DND-41 (cell line): ENCODE results near the gene PHACTR1.

Experiments used
- ATAC-seq: fragments of 200-7000 bp; cut with Tn5 transposase; 3 replicates; pipeline ENCODE4 v1.9.1; 2021; ENCODE audit warnings: low read depth; ENCODE audit not compliant: insufficient read depth
- DNase-seq: peaks from one replicate; pipeline ENCODE4 v3.0.0-alpha.2; 2020
- H2AFZ ChIP-seq: 2 replicates; pipeline ENCODE4 v1.6.0; 2012; ENCODE audit warnings: low read depth, low read length
- H3K27ac ChIP-seq: 2 replicates; pipeline ENCODE4 v1.5.1; 2012; ENCODE audit warnings: low read length, inconsistent platforms
- H3K27me3 ChIP-seq: fragments of 200-600 bp; sonication (generic); 2 replicates; pipeline ENCODE4 v1.6.0; 2012; ENCODE audit warnings: low read length, mild to moderate bottlenecking, inconsistent platforms; ENCODE audit not compliant: insufficient read depth, poor library complexity
- H3K36me3 ChIP-seq: 2 replicates; pipeline ENCODE4 v1.5.1; 2012; ENCODE audit warnings: low read length, inconsistent platforms; ENCODE audit not compliant: insufficient read depth
- H3K4me1 ChIP-seq: 2 replicates; pipeline ENCODE4 v1.5.1; 2012; ENCODE audit warnings: mild to moderate bottlenecking, low read length; ENCODE audit not compliant: insufficient read depth
- H3K4me2 ChIP-seq: 2 replicates; pipeline ENCODE4 v1.6.0; 2012; ENCODE audit warnings: mild to moderate bottlenecking, moderate library complexity, low read length, inconsistent platforms; ENCODE audit not compliant: insufficient read depth
- H3K4me3 ChIP-seq, 2 experiments: fragments of 200-600 bp in 1 of 2; shearing (Covaris generic) in 1 of 2; 2 replicates each; pipeline ENCODE4 v1.5.1; 2012 to 2016; ENCODE audit warnings: inconsistent platforms in 2 of 2, low read length in 2 of 2, mild to moderate bottlenecking in 2 of 2, low read depth in 1 of 2, moderate library complexity in 1 of 2
- H3K79me2 ChIP-seq: 2 replicates; pipeline ENCODE4 v1.6.0; 2012; ENCODE audit warnings: low read length, inconsistent platforms; ENCODE audit not compliant: insufficient read depth
- H3K9ac ChIP-seq: 2 replicates; pipeline ENCODE4 v1.6.0; 2012; ENCODE audit warnings: low read depth, mild to moderate bottlenecking, inconsistent platforms, low read length, moderate library complexity
- H3K9me3 ChIP-seq: 2 replicates; pipeline ENCODE4 v1.5.1; 2012; ENCODE audit warnings: low read length, moderate library complexity, mild to moderate bottlenecking, inconsistent platforms; ENCODE audit not compliant: insufficient read depth, severe bottlenecking
- H4K20me1 ChIP-seq: 2 replicates; pipeline ENCODE4 v1.6.0; 2012; ENCODE audit warnings: low read length; ENCODE audit not compliant: insufficient read depth
- EZH2 ChIP-seq: IDR thresholded peaks from 3 replicates; pipeline ENCODE4 v1.6.1; 2012; ENCODE audit warnings: borderline replicate concordance, low read depth, mild to moderate bottlenecking, moderate library complexity, low read length, inconsistent platforms; ENCODE audit not compliant: severe bottlenecking
- TF ChIP-seq, protein P1 (sequence below): IDR thresholded peaks from 2 replicates; pipeline ENCODE4 v1.5.1; 2012; ENCODE audit warnings: borderline replicate concordance, low read length, moderate library complexity, mild to moderate bottlenecking; ENCODE audit not compliant: poor library complexity, severe bottlenecking; ENCODE audit errors: extremely low read depth

Gene PHACTR1

GRCh38 chr6:13260831-13261230 lies 544.3 kb downstream of the PHACTR1 start:
- H2AFZ ChIP-seq: no peak overlapping the region
- peaks cover 2% of the 10 kb centered on the region; the same call in 1 of the 2 replicates for H4K20me1 ChIP-seq
- no peaks in the 10 kb centered on the region for H3K79me2 ChIP-seq
- H3K36me3 ChIP-seq: no peaks in the 10 kb centered on the region
- no peak overlapping the region for H3K4me3 ChIP-seq
- no peak overlapping the region for H3K27ac ChIP-seq
- H3K9me3 ChIP-seq: no peaks in the 10 kb centered on the region
- no peak overlapping the region for H3K9ac ChIP-seq
- TF ChIP-seq, protein P1, sequence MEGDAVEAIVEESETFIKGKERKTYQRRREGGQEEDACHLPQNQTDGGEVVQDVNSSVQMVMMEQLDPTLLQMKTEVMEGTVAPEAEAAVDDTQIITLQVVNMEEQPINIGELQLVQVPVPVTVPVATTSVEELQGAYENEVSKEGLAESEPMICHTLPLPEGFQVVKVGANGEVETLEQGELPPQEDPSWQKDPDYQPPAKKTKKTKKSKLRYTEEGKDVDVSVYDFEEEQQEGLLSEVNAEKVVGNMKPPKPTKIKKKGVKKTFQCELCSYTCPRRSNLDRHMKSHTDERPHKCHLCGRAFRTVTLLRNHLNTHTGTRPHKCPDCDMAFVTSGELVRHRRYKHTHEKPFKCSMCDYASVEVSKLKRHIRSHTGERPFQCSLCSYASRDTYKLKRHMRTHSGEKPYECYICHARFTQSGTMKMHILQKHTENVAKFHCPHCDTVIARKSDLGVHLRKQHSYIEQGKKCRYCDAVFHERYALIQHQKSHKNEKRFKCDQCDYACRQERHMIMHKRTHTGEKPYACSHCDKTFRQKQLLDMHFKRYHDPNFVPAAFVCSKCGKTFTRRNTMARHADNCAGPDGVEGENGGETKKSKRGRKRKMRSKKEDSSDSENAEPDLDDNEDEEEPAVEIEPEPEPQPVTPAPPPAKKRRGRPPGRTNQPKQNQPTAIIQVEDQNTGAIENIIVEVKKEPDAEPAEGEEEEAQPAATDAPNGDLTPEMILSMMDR: no peak
- no peak for TF ChIP-seq EZH2
- H3K27me3 ChIP-seq: no peaks in the 10 kb centered on the region
- no peaks in the 10 kb centered on the region for H3K4me1 ChIP-seq
- DNase-seq: no peak
- no peak for ATAC-seq
- H3K4me2 ChIP-seq: no peak overlapping the region

DNA sequence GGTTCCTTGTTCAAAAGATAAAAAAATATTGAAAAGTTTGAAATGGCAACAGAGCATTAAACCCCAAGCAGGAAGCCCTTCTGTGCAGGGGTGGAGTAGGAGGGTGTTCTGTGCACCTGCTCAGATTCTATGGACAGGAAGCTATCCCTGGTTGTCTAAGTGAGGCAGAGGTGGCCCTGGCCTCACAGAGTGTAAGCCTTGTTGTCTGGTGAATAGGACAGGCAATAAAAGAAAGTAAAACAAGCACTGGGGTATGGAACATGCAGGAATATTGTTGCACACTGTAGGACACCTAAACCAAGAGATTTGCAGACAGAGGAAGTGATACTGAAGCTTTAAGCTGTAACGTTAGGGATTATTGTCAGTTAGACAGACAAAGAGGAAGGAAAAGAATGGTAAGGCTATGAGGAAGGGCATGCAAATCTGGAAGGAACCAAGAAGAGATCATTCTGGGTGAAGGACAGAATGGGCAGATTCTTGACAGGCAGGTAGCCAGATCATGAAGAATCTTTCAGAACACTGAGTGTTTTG lies 545.0 kb downstream of the PHACTR1 start:
- Histone ChIP-seq H3K36me3 (no peaks in the 10 kb centered on the region), H3K9me3 (no peaks in the 10 kb centered on the region), H3K79me2 (no peaks in the 10 kb centered on the region), H3K27me3 (no peaks in the 10 kb centered on the region), H3K4me2 (no peak overlapping the region), H3K4me3 (no peak overlapping the region), H3K9ac (no peak overlapping the region), H2AFZ (no peak overlapping the region), H3K27ac (no peak overlapping the region), H3K4me1 (no peaks in the 10 kb centered on the region), H4K20me1 (peaks cover 2% of the 10 kb centered on the region; the same call in 1 of the 2 replicates)
- DNase-seq: peak; percentile 25
- TF ChIP-seq EZH2: no peak
- TF ChIP-seq, protein P1: no peak
- no peak for ATAC-seq

GRCh38 chr6:13262302-13263230 lies 546.0 kb downstream of the PHACTR1 start:
- Histone ChIP-seq H3K79me2 (no peaks in the 10 kb centered on the region), H3K4me2 (no peak overlapping the region), H3K27ac (no peak overlapping the region), H3K36me3 (no peaks in the 10 kb centered on the region), H3K27me3 (no peaks in the 10 kb centered on the region), H3K9ac (no peak overlapping the region), H2AFZ (no peak overlapping the region), H3K9me3 (no peaks in the 10 kb centered on the region), H3K4me1 (no peaks in the 10 kb centered on the region), H4K20me1 (peaks cover 2% of the 10 kb centered on the region; the same call in 1 of the 2 replicates), H3K4me3 (no peak overlapping the region)
- TF ChIP-seq, protein P1: no peak
- no peak for TF ChIP-seq EZH2
- no peak for ATAC-seq
- no peak for DNase-seq
